Kidney (tissue), 14 donors: ENCODE data around the gene UNC5A. TPM values are rescaled to one million over a fixed set of nuclear protein-coding genes. Genes with fewer than 3 reads are reported as not detected.

Experiments used
- DNase-seq, 5 donors: peaks; one replicate each; pipeline ENCODE4 v3.0.0-alpha.2; 2013 to 2020
- FAIRE-seq: peaks from 2 replicates; lab custom pipeline; 2012; peaks lifted over from hg19 to GRCh38; lab: Jason Lieb, UNC
- H3K27ac ChIP-seq, 2 donors: one replicate each; pipeline ENCODE4 v1.7.0; 2013; ENCODE audit warnings: low read depth in 2 of 2, low read length in 2 of 2, inconsistent platforms in 1 of 2
- H3K27me3 ChIP-seq: one replicate; pipeline ENCODE4 v1.7.1; 2013; ENCODE audit warnings: low read length, inconsistent platforms; ENCODE audit not compliant: control insufficient read depth, insufficient read depth
- H3K36me3 ChIP-seq, 3 donors: one replicate each; pipeline versions ENCODE4 v1.7.0 to v1.7.1; 2013; ENCODE audit warnings: low read length in 3 of 3, control low read depth in 1 of 3, inconsistent platforms in 1 of 3; ENCODE audit not compliant: insufficient read depth in 3 of 3, control insufficient read depth in 2 of 3
- H3K4me1 ChIP-seq, 3 donors: one replicate each; pipeline versions ENCODE4 v1.7.0 to v1.7.1; 2013; ENCODE audit warnings: low read length in 3 of 3, inconsistent platforms in 1 of 3, low read depth in 1 of 3; ENCODE audit not compliant: control insufficient read depth in 2 of 3, insufficient read depth in 2 of 3
- H3K4me3 ChIP-seq, 3 donors: one replicate each; pipeline versions ENCODE4 v1.7.0 to v1.8.1; 2013; ENCODE audit warnings: low read length in 3 of 3, control low read depth in 1 of 3, inconsistent platforms in 1 of 3
- H3K9ac ChIP-seq, 3 donors: one replicate each; pipeline versions ENCODE4 v1.7.0 to v1.7.1; 2013; ENCODE audit warnings: low read length in 3 of 3, control low read depth in 1 of 3, inconsistent platforms in 1 of 3
- H3K9me3 ChIP-seq, 3 donors: one replicate each; pipeline versions ENCODE4 v1.7.0 to v1.7.1; 2013; ENCODE audit warnings: low read length in 3 of 3, control low read depth in 1 of 3, inconsistent platforms in 1 of 3; ENCODE audit not compliant: control insufficient read depth in 2 of 3, insufficient read depth in 1 of 3
- intact Hi-C: fragments of 100-400 bp; cut with DNase I; formaldehyde crosslinking; loops from one replicate; pipeline ENCODE4 v1.11.1; 2022
- polyA plus RNA-seq: library from polyadenylated mRNA; stranded (reverse); fragments of 350-450 nt; fragmentation: Illumina TruSeq; extraction: RNeasy Lipid Tissue Mini Kit (QIAGEN cat#74804); gene quantifications from one replicate; pipeline ENCODE4 v1.2.3, GENCODE V29; 2014; ENCODE audit warnings: low read depth, low replicate concordance; ENCODE audit not compliant: insufficient read depth
- total RNA-seq: library from RNA; stranded (reverse); fragmentation: NEBNext Ultra II Directional; extraction: Animal tissue kit (Norgen Biotek cat#: 25700); gene quantifications from one replicate; pipeline ENCODE4 v1.2.1, GENCODE V29; 2021
- TF ChIP-seq, protein P1 (sequence below): IDR thresholded peaks from 3 replicates; pipeline ENCODE4 v1.5.1; 2012; ENCODE audit warnings: mild to moderate bottlenecking, moderate library complexity, borderline replicate concordance; ENCODE audit not compliant: insufficient read depth; ENCODE audit errors: extremely low read depth
- donor health status: control.
- donor health status: control.
- donor health status: control.
- donor health status: control.
- donor health status: control.
- donor health status: DM: yes; HTN: yes; CAD: no.
- donor health status: Normal renal cell carcinoma (clear cell type).

The UNC5A gene
- total and polyA plus RNA-seq, 2 donors from 2014 or later: 1.5 TPM; not detected in 1

DNA sequence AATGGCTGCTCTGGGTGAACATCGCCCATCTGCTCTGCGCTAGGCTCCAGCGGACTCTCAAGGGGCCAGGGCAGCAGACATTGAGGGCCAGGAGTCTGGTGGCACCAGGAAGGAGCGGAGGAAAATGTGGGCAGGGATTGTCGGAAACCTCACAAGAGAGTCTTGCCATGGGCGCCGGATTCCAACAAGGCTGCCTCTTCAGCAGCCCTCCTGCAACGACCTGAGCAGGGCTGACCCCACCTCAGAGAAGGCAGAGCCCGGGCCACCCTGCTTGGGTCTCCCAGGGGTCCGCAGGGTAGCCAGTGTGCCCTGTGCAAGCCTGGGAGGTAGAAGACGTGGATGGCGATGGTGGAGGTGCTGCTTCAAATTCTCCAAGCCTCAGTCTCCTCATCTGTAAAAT lies 11.4 kb upstream of the UNC5A start:
- peaks cover 11% of the 10 kb centered on the region for H3K27me3 ChIP-seq
- intact Hi-C loops: no loop called here
- FAIRE-seq: no peak

DNA sequence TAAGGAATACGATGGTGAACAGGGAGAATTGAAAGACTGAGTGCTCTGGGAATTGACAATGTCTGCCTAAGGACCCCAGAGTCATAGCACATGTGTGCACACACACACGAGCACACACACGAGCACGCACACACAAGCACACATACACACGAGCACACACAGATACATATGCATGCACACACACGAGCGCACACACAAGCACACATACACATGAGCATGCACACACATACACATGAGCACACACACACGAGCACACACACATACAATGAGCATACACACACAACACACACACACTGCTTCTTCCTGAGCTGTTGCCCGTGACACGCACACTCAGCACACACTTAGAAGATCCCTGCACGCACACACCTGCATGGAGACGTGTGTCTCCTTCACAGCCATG lies 10.9 kb upstream of the UNC5A start:
- no peaks in the 10 kb centered on the region for H3K4me1 ChIP-seq
- no peak for FAIRE-seq
- peaks cover 11% of the 10 kb centered on the region for H3K27me3 ChIP-seq

More for the DNA sequence above, 11.4 kb upstream of the UNC5A start:
- TF ChIP-seq, protein P1, sequence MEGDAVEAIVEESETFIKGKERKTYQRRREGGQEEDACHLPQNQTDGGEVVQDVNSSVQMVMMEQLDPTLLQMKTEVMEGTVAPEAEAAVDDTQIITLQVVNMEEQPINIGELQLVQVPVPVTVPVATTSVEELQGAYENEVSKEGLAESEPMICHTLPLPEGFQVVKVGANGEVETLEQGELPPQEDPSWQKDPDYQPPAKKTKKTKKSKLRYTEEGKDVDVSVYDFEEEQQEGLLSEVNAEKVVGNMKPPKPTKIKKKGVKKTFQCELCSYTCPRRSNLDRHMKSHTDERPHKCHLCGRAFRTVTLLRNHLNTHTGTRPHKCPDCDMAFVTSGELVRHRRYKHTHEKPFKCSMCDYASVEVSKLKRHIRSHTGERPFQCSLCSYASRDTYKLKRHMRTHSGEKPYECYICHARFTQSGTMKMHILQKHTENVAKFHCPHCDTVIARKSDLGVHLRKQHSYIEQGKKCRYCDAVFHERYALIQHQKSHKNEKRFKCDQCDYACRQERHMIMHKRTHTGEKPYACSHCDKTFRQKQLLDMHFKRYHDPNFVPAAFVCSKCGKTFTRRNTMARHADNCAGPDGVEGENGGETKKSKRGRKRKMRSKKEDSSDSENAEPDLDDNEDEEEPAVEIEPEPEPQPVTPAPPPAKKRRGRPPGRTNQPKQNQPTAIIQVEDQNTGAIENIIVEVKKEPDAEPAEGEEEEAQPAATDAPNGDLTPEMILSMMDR: no peak
- no peak for DNase-seq
- Histone ChIP-seq H3K4me3 (no peak overlapping the region), H3K27ac (no peak overlapping the region), H3K9ac (no peak overlapping the region), H3K9me3 (no peaks in the 10 kb centered on the region), H3K36me3 (no peaks in the 10 kb centered on the region), H3K4me1 (no peaks in the 10 kb centered on the region)

DNA sequence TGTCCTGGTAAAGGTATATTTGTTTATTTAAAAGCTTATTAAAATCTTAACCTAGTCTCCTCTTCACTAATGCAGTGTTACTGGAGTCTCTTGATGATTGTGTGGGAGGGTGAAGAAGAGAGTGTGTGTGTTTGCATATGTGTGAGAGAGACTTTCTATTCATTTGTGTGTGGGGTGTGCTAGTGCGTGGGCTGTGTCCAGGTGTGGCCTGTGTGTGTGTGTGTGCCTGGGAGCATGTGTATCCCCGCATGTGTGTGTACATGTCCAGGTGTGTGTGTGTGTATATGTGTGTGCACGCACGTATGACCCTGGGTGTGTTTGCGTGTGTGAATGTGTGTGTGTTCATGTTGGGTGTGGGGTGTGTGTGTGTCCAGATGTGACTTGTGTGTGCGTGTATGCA lies 10.3 kb upstream of the UNC5A start:
- H3K4me1 ChIP-seq: no peaks in the 10 kb centered on the region
- FAIRE-seq (no peak), DNase-seq (no peak)
- no peaks in the 10 kb centered on the region for H3K36me3 ChIP-seq
- no peaks in the 10 kb centered on the region for H3K9me3 ChIP-seq
- intact Hi-C loops: no loop called here
- no peak overlapping the region for H3K27ac ChIP-seq
- H3K4me3 ChIP-seq: no peak overlapping the region
- peaks cover 11% of the 10 kb centered on the region for H3K27me3 ChIP-seq
- TF ChIP-seq, protein P1: no peak
- no peak overlapping the region for H3K9ac ChIP-seq

More for the DNA sequence above, 10.9 kb upstream of the UNC5A start:
- no peak overlapping the region for H3K9ac ChIP-seq
- H3K9me3 ChIP-seq: no peaks in the 10 kb centered on the region
- TF ChIP-seq, protein P1: no peak
- no peak for DNase-seq
- no peak overlapping the region for H3K27ac ChIP-seq
- H3K36me3 ChIP-seq: no peaks in the 10 kb centered on the region
- no peak overlapping the region for H3K4me3 ChIP-seq
- intact Hi-C loops: no loop called here
